Fibroblast of skin of back (primary cell): Measurements from ENCODE around the gene RHOC.

Source experiments
- DNase-seq: peaks from one replicate; pipeline ENCODE4 v3.0.0-alpha.2; 2013

Gene RHOC

DNA sequence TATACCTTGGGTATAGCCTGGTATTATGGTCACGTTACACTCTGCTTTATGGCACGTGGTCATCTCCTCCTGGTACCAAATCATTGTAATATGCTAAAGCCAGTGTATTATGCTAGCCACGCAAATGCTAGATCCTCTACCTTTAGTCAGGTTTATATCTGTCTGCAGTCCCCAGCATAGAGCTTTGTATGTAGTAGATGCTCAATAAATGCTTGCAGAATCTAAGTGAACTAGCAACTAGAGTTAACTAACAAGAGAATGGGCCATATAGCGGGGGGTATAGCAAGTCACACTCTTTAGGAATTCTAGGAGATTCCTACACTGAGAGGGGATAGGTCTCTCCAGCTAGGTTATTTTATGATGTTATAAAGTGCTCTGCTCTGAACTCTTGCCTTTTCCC lies 29.4 kb downstream of the RHOC start:
- DNase-seq, result no peak

- no peak for DNase-seq
Measured at GRCh38 chr1:112676543-112676942, 30.4 kb downstream of the RHOC start.

DNA sequence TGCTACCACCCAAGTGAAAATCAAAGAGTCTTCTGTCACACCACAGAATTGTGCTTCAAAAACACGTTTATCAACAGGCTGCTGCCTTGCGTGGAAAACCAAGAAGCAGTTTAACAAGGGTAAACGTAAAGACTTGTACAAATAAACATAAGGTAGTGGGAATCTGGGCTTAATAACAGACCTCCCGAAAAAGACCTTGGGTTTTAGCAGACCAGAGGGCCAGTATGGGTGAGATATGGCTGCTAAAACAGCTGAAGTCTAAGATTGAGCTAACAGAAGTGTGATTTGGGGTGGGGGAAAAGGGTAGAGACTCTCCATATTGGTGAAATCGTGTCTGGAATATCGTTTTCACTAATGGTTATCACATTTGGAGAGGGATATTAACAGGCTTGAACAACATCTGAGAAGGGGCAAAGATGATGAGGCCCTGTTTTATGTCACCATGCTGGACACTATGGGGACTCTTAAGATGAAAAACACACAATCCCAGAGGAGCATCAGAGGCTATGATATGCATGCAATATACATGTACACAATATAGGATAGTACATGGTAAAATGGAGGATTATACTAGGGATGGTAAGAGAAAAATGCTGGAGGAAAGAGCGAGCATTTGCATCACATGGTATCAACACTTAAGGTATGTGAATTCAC lies 31.1 kb downstream of the RHOC start:
- DNase-seq, result no peak

- DNase-seq, result peak; percentile 49
Measured at GRCh38 chr1:112674986-112675727, 31.8 kb downstream of the RHOC start.

DNA sequence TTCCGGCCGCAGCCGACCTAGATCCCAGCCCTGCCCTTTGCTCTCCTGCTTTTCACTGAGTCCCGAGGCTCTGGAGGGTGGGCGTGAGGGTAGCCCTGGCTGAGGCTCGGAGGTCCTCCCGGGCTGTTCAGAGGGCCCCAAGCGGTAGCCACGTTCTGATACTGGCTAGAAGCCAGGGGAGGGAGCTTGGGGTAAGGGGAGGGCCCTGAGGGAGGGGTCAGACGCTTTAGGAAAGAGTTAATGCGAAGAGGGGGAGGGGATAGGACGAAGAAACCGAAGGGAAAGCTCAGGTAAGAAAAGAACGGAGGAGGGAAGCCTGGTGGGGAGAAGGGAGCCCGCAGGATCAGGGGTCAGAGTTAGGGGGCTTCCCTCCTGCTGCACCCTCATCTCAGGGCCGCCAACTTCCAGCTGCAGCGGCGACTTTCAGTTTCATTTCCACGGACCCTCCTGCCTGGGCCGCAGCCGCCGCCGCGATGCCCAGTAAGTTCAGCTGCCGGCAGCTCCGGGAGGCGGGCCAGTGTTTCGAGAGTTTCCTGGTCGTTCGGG lies 32.4 kb downstream of the RHOC start, which contains the start of gene MOV10:
MOV10 (plus strand) TSS at position 220 of the 546 bp plus-strand sequence; CDS start at position 474, 254 bp downstream.
- peak; percentile 81 for DNase-seq

DNA sequence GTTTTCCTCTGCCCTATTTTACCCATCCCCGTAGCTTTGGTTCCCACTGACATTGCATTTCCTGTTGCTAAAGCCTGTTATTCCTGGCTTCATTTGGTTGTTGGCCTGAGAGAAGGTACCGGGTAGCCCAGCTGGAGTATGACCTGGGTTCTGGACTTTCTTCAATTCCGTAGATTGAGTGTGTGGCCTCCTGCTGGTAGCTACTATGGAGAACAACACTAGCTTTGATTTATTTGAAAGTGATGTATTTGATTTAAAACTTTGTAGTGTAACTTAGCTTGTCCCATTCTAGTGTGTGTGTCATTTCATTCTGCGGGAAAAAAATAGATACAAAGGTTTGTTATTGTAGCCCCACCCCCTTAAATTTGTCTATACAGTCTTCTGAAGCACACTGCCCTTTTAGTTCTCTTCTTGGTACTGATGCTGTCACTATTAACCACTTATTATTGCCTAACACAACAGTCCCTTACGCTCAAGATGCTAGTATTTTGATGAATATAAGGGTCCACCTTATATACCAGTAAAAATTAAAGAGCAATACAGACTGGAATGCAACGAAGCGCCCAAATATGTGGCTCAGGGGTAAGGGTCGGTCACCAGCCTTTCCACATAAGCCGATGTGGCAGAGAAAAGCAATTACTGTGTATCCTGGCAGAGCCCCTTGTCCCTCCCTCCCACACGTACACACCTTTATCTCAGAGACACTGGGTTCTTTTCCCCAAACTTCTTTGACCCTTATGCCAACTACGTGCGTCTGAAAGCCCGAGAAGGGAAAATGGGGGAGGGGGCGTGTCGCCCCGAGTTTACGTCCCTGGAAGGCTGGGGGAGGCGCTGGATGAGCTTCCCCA lies 33.1 kb downstream of the RHOC start:
- peak; percentile 59 for DNase-seq

DNA sequence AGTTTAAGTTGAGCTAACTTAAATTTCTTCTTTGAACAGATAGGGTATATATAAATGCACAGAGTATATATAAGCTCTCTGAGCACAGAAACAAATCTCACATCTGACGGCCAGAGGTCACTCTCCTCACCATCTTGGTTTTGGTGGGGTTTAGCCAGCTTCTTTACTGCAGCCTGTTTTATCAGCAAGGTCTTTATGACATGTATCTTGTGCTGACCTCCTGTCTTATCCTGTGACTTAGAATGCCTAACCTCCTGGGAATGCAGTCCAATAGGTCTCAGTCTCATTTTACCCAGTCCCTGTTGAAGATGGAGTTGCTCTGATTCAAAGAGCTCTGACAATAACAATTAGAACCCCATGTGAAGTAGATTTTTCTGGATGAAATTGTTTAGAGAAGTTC lies 34.1 kb downstream of the RHOC start:
- DNase-seq, result no peak

GRCh38 chr1:112672009-112672408 lies 34.9 kb downstream of the RHOC start:
- DNase-seq, result no peak

DNA sequence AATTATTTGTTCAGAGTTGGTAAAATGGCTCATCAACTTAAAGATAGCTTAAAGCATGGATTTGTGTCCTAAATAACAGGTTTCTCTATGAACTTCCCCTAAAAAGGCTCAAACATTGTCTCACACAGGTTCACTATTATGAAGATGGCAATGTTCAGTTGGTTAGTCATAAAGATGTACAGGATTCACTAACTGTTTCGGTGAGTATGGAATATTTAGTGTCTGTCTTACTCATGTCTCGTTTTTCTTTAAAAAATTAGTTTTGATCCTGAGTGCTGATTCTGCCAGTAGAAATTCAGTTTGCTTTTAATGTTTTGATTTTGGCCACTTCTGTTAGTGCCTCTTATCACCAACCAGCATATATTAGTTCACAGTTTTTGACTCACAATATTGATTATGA lies 40.0 kb downstream of the RHOC start:
- DNase-seq, result no peak

GRCh38 chr1:112665857-112666256 lies 41.1 kb downstream of the RHOC start:
- no peak for DNase-seq

DNA sequence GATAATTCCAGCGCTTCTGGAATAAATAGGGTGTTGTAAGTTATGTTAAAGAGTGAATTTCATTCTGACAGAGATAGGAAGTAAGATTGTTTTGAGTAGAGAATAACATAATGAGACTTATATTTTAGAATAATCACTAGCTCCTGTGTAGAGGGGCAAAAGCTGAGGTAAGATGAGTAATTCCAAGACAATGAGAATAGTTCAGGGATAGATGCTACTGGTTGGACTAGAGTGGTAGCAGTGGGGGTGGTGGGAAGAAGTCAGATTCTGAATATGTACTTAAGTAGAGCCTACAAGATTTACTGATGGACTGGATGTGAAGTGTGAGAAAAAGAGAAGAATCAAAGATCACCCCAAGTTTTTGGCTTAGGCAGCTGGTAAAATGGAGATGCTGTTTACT lies 55.7 kb downstream of the RHOC start:
- no peak for DNase-seq
